Prostate gland (tissue), 2 donors: ENCODE results near the gene ATP13A2. TPM values are rescaled to one million over a fixed set of nuclear protein-coding genes. Genes with fewer than 3 reads are reported as not detected.

Experiments used
- total RNA-seq, 2 donors: library from RNA; depleted of rRNA; stranded (reverse); fragments of >200 nt; gene quantifications; one replicate each; pipeline ENCODE4 v1.1.0, GENCODE V29; 2016

ATP13A2 gene
- total RNA-seq, 2 donors from 2014 or later: 45.4 to 47.9 TPM

Other genes starting within 250 kb of the ATP13A2 start
- under 1 TPM; under 0.01 TPM for gene RNU1-2, start 115.9 kb downstream of the ATP13A2 start, total RNA-seq
- 10 to 100 TPM; 19.6 to 68.7 TPM for gene CROCC, start 90.0 kb downstream of the ATP13A2 start, total RNA-seq
- gene MFAP2, start 31.3 kb downstream of the ATP13A2 start, total RNA-seq: 10 to 100 TPM in 1 of 2 donors, 1 to 10 TPM in 1; 6.3 to 31.0 TPM
- gene SDHB, start 42.1 kb upstream of the ATP13A2 start, total RNA-seq: 100 to 1,000 TPM in 1 of 2 donors, 10 to 100 TPM in 1; 93.0 to 113 TPM
- 1 to 10 TPM; 1.1 to 5.0 TPM for gene PADI2, start 107.5 kb upstream of the ATP13A2 start, total RNA-seq
- under 1 TPM; 0.18 to 0.34 TPM for gene PADI1, start 193.2 kb upstream of the ATP13A2 start, total RNA-seq
- 1 to 10 TPM in 1 of 2 donors, under 1 TPM in 1; 0.18 to 1.2 TPM for gene PADI3, start 237.2 kb upstream of the ATP13A2 start, total RNA-seq